Activated CD8-positive, alpha-beta T cell treated with anti-CD3 and anti-CD28 coated beads for 36 hours (primary cell): ENCODE measurements around the gene ECPAS. TPM values are rescaled to one million over a fixed set of nuclear protein-coding genes. Genes with fewer than 3 reads are reported as not detected.
A peak's percentile ranks its signal among the peaks of the same experiment; 100 is the strongest.

Experiments
- ATAC-seq: fragments of 200-7000 bp; cut with Tn5 transposase; one replicate; pipeline ENCODE4 v1.10.0; 2021; ENCODE audit warnings: mild to moderate bottlenecking, moderate library complexity
- CTCF ChIA-PET: fragments of 350-600 bp; sonication (Branson Sonifier 250); formaldehyde crosslinking; loops from one replicate; lab custom pipeline; 2021; ENCODE audit warnings: antibody characterized with exemption; lab: Charles Lee
- POLR2A ChIA-PET: fragments of 350-600 bp; sonication (Branson Sonifier 250); formaldehyde crosslinking; loops from one replicate; lab custom pipeline; 2021; ENCODE audit warnings: antibody characterized with exemption; lab: Charles Lee
- DNase-seq: peaks from one replicate; pipeline ENCODE4 v3.0.0-alpha.2; 2020
- H3K27ac Mint-ChIP-seq: one replicate; pipeline ENCODE4 v1.8.0; 2021; ENCODE audit warnings: mild to moderate bottlenecking, mixed read lengths
- H3K27me3 Mint-ChIP-seq: one replicate; pipeline ENCODE4 v1.8.0; 2021; ENCODE audit warnings: mixed read lengths
- H3K36me3 Mint-ChIP-seq: one replicate; pipeline ENCODE4 v1.8.0; 2021; ENCODE audit warnings: low read depth, mixed read lengths
- H3K4me1 Mint-ChIP-seq: one replicate; pipeline ENCODE4 v1.8.0; 2021; ENCODE audit warnings: low read depth, mixed read lengths
- H3K4me3 Mint-ChIP-seq: one replicate; pipeline ENCODE4 v1.8.0; 2021; ENCODE audit warnings: mild to moderate bottlenecking, moderate library complexity, mixed read lengths
- H3K9me3 Mint-ChIP-seq: one replicate; pipeline ENCODE4 v1.8.0; 2021; ENCODE audit warnings: mixed read lengths
- CTCF ChIP-seq: fragments of 200-600 bp; IDR thresholded peaks from one replicate; pipeline ENCODE4 v1.8.0; 2022; ENCODE audit warnings: antibody characterized with exemption, mild to moderate bottlenecking
- intact Hi-C: fragments of 100-400 bp; cut with micrococcal nuclease; formaldehyde crosslinking; loops from one replicate; pipeline ENCODE4 v1.10.0; 2022
- total RNA-seq, 2 experiments: library from RNA; stranded (reverse); gene quantifications; one replicate each; pipeline ENCODE4 v1.2.3, GENCODE V29; 2021

Gene ECPAS
- total RNA-seq, 2 experiments from 2014 or later: 71.6 to 79.6 TPM

GRCh38 chr9:111484572-111484894 lies 350 bp upstream of the ECPAS start:
- H3K4me1 Mint-ChIP-seq: peaks cover 28% of the 10 kb centered on the region
- TF ChIP-seq CTCF: no peak
- peaks cover 15% of the 10 kb centered on the region for H3K36me3 Mint-ChIP-seq
- no peak for ATAC-seq
- H3K9me3 Mint-ChIP-seq: no peaks in the 10 kb centered on the region
- peak overlapping the region; percentile 71 for H3K27ac Mint-ChIP-seq
- DNase-seq: no peak
- intact Hi-C loops: no loop called here
- H3K27me3 Mint-ChIP-seq: no peaks in the 10 kb centered on the region
- POLR2A ChIA-PET: no interaction called here
- H3K4me3 Mint-ChIP-seq: peak overlapping the region; percentile 70
- CTCF ChIA-PET: interaction anchor here (1.1 kb wide), 1 partner anchor 137 kb away, joined by 4 read pairs; no protein-coding TSS in a partner anchor

DNA sequence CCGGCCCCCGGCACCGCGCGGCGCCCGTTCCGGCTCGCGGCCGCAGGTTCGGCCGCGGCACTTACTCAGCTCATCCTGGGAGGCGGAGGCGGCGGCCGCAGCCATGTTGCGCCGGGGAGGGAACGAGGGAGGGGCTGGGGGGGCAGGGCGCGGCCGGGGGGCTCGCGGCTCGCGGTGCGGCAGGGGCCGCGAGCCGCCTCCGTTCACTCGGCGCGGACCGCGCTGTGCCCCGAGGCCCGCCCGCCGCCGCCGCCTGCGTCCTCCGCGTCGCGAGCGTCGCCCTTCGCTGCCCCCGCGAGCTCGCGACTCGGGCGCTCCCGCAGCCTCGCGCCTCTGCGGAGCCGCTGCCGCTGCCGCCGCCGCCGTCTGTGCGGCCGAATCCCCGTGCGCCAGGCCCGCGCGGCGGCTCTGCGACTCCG lies 735 bp downstream of the ECPAS start:
- H3K36me3 Mint-ChIP-seq: peaks cover 15% of the 10 kb centered on the region
- TF ChIP-seq CTCF: no peak
- peak; percentile 31 for ATAC-seq
- no peaks in the 10 kb centered on the region for H3K27me3 Mint-ChIP-seq
- POLR2A ChIA-PET: interaction anchor here (0.5 to 1.5 kb wide), 4 partner anchors 59 to 455 kb away, joined by 3 to 5 read pairs (median 3); no protein-coding TSS in a partner anchor
- peaks cover 32% of the 10 kb centered on the region for H3K4me1 Mint-ChIP-seq
- CTCF ChIA-PET: interaction anchor here (1.1 kb wide), 1 partner anchor 72 kb away, joined by 3 read pairs; no protein-coding TSS in a partner anchor
- intact Hi-C loops: no loop called here
- H3K4me3 Mint-ChIP-seq: peak overlapping the region; percentile 37
- DNase-seq: peak; percentile 59
- H3K27ac Mint-ChIP-seq: no peak overlapping the region
- no peaks in the 10 kb centered on the region for H3K9me3 Mint-ChIP-seq

- peak; percentile 49 for ATAC-seq
- intact Hi-C loops: no loop called here
- Mint-ChIP-seq H3K27ac (peak overlapping the region; percentile 85), H3K9me3 (no peaks in the 10 kb centered on the region), H3K4me1 (peaks cover 32% of the 10 kb centered on the region), H3K27me3 (no peaks in the 10 kb centered on the region), H3K36me3 (peaks cover 15% of the 10 kb centered on the region), H3K4me3 (peak overlapping the region; percentile 79)
- DNase-seq: peak; percentile 81
- TF ChIP-seq CTCF: no peak
- ChIA-PET POLR2A (interaction anchor here (0.5 to 1.5 kb wide), 5 partner anchors 42 to 455 kb away, joined by 3 to 5 read pairs (median 3); partner anchors contain the start of gene ZNF483), CTCF (interaction anchor here (1.1 kb wide), 1 partner anchor 71 kb away, joined by 3 read pairs; no protein-coding TSS in a partner anchor)
These were observed 1.3 kb downstream of the ECPAS start for GRCh38 chr9:111482694-111483438.

DNA sequence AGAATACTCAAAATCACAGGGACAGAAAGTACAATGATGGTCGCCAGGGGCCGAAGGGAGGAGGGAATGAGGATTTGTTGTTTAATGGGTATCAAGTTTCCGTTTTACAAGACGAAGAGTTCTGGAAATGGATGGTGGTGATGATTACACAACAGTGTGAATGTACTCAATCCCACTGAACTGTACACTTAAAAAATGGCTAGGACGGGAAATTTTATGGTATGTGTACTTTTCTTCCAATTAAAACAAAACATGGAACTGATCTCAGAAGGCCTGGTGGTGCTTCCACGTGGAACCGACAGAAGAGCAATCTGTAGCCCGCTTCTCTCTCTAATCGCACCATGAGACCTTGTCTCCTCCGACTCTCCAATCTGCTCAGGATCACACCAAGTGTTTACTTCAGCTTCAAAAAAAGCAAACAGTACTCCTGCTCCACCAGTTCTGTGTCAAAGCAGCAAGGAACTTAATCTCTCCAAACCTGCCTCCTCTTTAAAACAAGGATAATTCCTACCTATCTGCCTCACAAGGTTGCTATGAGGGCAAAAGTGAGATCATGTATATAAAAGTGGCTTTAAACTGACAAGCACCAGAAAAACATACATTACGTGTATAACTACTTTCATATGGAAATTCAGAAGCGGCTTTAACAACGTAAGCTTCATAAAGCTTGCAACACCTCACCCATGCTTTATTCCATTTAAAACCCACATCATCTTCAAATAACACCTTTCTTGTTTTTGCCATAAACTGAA lies 2.1 kb downstream of the ECPAS start:
- peaks cover 39% of the 10 kb centered on the region for H3K4me1 Mint-ChIP-seq
- ChIA-PET POLR2A (interaction anchor here (0.8 kb wide), 1 partner anchor 43 kb away, joined by 4 read pairs; the partner anchor contains the start of gene ZNF483), CTCF (interaction anchor here (1.1 kb wide), 1 partner anchor 70 kb away, joined by 3 read pairs; no protein-coding TSS in a partner anchor)
- no peak for TF ChIP-seq CTCF
- H3K27ac Mint-ChIP-seq: peak overlapping the region; percentile 85
- DNase-seq (no peak), ATAC-seq (no peak)
- H3K9me3 Mint-ChIP-seq: no peaks in the 10 kb centered on the region
- peak overlapping the region; percentile 79 for H3K4me3 Mint-ChIP-seq
- intact Hi-C loops: no loop called here
- H3K27me3 Mint-ChIP-seq: no peaks in the 10 kb centered on the region
- H3K36me3 Mint-ChIP-seq: peaks cover 15% of the 10 kb centered on the region
